HG03103 (cell line): ENCODE data around the gene PANK1.

Experiments
- ATAC-seq: cut with Tn5 transposase; IDR thresholded peaks from one replicate; pipeline ENCODE4 v1.9.1; 2021; ENCODE audit warnings: low read depth; ENCODE audit not compliant: unreplicated experiment

Gene PANK1

GRCh38 chr10:89540420-89540949 is 104.6 kb downstream of the PANK1 start:
- ATAC-seq = no peak

- no peak for ATAC-seq
Measured at GRCh38 chr10:89537364-89537763, 107.7 kb downstream of the PANK1 start.

GRCh38 chr10:89536013-89536354 is 109.1 kb downstream of the PANK1 start:
- ATAC-seq = no peak

- no peak for ATAC-seq
Measured at GRCh38 chr10:89535171-89536012, 109.7 kb downstream of the PANK1 start, which contains the start of gene SLC16A12. Gene SLC16A12, minus strand, starts transcription at chr10:89535594. Its CDS starts 73,016 bp downstream, at chr10:89462578.

GRCh38 chr10:89534826-89535166 is 110.2 kb downstream of the PANK1 start:
- no peak for ATAC-seq
